A549 (cell line): ENCODE results near the gene DRGX.

Source experiments
- CBX2 ChIP-seq: fragments of 200-600 bp; sonication (generic); IDR thresholded peaks from 2 replicates; pipeline ENCODE4 v1.6.1; 2016; ENCODE audit warnings: low read depth, mild to moderate bottlenecking, borderline replicate concordance
- CTCF ChIP-seq: fragments of >200 bp; sonication (Bioruptor Twin); formaldehyde crosslinking; IDR thresholded peaks from 3 replicates; pipeline ENCODE4 v1.5.1; 2016
- ELK1 ChIP-seq: fragments of 150-350 bp; IDR thresholded peaks from 2 replicates; pipeline ENCODE4 v1.6.1; 2014; ENCODE audit warnings: low read depth, mild to moderate bottlenecking, low read length
- FOSL2 ChIP-seq, 2 experiments: fragments of 450-650 bp in 1 of 2; fragments of >200 bp in 1 of 2; sonication (Bioruptor Twin) in 1 of 2; formaldehyde crosslinking; IDR thresholded peaks; 2 replicates each; pipeline versions ENCODE4 v1.5.0 to v1.6.1; 2016 to 2020; ENCODE audit warnings: mild to moderate bottlenecking in 1 of 2, moderate library complexity in 1 of 2
- HES2 ChIP-seq: fragments of >200 bp; sonication (Bioruptor Twin); formaldehyde crosslinking; IDR thresholded peaks from 2 replicates; pipeline ENCODE4 v1.6.1; 2016
- KDM1A ChIP-seq: fragments of 200-600 bp; sonication (generic); IDR thresholded peaks from 2 replicates; pipeline ENCODE4 v1.6.1; 2016; ENCODE audit warnings: low read depth, mild to moderate bottlenecking
- POLR2A ChIP-seq: IDR thresholded peaks from 2 replicates; pipeline ENCODE4 v1.6.1; 2012; ENCODE audit warnings: mild to moderate bottlenecking, low read length
- RAD21 ChIP-seq, 2 experiments: fragments of >200 bp in 1 of 2; sonication (Bioruptor Twin) in 1 of 2; formaldehyde crosslinking in 1 of 2; IDR thresholded peaks in 1 of 2; conservative IDR thresholded peaks in 1 of 2; 2 replicates in 1 of 2; 3 replicates in 1 of 2; pipeline ENCODE4 v1.6.1; 2012 to 2018; ENCODE audit warnings: inconsistent platforms in 1 of 2
- RFX5 ChIP-seq: fragments of 450-650 bp; IDR thresholded peaks from 2 replicates; pipeline ENCODE4 v1.7.1; 2014; ENCODE audit warnings: antibody characterized with exemption, mild to moderate bottlenecking, moderate library complexity
- SMC3 ChIP-seq: fragments of >200 bp; sonication (Bioruptor Twin); formaldehyde crosslinking; IDR thresholded peaks from 3 replicates; pipeline ENCODE4 v1.6.1; 2018; ENCODE audit warnings: inconsistent platforms
- ZFP36 ChIP-seq: fragments of 450-650 bp; IDR thresholded peaks from 2 replicates; pipeline ENCODE4 v1.6.1; 2014; ENCODE audit warnings: borderline replicate concordance; ENCODE audit not compliant: partially characterized antibody
- TF ChIP-seq, protein P1 (sequence below): IDR thresholded peaks from 2 replicates; pipeline ENCODE4 v1.6.1; 2012
- TF ChIP-seq, protein P2 (sequence below): IDR thresholded peaks from 2 replicates; pipeline ENCODE4 v1.6.1; 2012

DNA sequence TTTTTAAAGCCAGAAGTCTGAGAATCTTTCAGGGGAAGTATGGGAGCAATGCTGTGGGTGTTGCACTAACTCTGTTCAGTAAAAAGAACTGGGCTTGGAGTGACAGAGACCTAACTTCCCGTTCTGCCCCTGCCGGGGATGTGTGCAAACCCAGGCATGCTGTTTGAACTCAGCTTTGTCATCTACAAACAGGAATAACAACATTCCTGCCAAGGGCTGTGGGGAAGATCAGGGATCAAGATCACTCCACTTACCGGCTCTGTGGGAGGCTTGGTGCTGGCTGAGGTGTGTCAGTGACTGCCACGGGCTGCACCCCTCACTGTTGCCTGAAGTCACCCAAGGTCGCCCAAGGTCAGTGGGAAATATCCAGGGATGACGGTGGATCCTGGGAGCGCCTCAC, 23.1 kb upstream of the DRGX start:
- no peak for TF ChIP-seq POLR2A
- TF ChIP-seq CTCF: no peak
- TF ChIP-seq ELK1: no peak
- no peak for TF ChIP-seq HES2
- TF ChIP-seq RAD21 (conservative IDR thresholded peaks at IDR 0.05 in 1 of 2, IDR thresholded peaks at IDR 0.05 in 1 of 2): no peak
- TF ChIP-seq, protein P1, sequence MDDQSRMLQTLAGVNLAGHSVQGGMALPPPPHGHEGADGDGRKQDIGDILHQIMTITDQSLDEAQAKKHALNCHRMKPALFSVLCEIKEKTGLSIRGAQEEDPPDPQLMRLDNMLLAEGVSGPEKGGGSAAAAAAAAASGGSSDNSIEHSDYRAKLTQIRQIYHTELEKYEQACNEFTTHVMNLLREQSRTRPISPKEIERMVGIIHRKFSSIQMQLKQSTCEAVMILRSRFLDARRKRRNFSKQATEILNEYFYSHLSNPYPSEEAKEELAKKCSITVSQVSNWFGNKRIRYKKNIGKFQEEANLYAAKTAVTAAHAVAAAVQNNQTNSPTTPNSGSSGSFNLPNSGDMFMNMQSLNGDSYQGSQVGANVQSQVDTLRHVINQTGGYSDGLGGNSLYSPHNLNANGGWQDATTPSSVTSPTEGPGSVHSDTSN: no peak
- no peak for TF ChIP-seq ZFP36
- TF ChIP-seq KDM1A: no peak
- TF ChIP-seq FOSL2 (IDR thresholded peaks at IDR 0.05): no peak
- no peak for TF ChIP-seq FOSL2 (CRISPR knock-in tag; IDR thresholded peaks at IDR 0.05)
- TF ChIP-seq CBX2: no peak
- TF ChIP-seq SMC3: no peak
- no peak for TF ChIP-seq RFX5
- TF ChIP-seq, protein P2, sequence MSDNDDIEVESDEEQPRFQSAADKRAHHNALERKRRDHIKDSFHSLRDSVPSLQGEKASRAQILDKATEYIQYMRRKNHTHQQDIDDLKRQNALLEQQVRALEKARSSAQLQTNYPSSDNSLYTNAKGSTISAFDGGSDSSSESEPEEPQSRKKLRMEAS: no peak
